ENCODE measurements around the gene YIPF2. TPM values are rescaled to one million over a fixed set of nuclear protein-coding genes. Genes with fewer than 3 reads are reported as not detected.

YIPF2 gene
- total RNA-seq, 2 donors from 2014 or later, result 28.4 to 29.6 TPM

GRCh38 chr19:10907925-10908324, 20.5 kb downstream of the YIPF2 start:
- Mint-ChIP-seq H3K36me3 (ENCODE audit: low read depth) (peaks cover 58% of the 10 kb centered on the region), H3K27ac (no peak overlapping the region), H3K4me3 (no peak overlapping the region), H3K4me1 (no peaks in the 10 kb centered on the region), H3K27me3 (no peaks in the 10 kb centered on the region), H3K9me3 (no peaks in the 10 kb centered on the region)
- no peak for ATAC-seq (replicated peaks)

DNA sequence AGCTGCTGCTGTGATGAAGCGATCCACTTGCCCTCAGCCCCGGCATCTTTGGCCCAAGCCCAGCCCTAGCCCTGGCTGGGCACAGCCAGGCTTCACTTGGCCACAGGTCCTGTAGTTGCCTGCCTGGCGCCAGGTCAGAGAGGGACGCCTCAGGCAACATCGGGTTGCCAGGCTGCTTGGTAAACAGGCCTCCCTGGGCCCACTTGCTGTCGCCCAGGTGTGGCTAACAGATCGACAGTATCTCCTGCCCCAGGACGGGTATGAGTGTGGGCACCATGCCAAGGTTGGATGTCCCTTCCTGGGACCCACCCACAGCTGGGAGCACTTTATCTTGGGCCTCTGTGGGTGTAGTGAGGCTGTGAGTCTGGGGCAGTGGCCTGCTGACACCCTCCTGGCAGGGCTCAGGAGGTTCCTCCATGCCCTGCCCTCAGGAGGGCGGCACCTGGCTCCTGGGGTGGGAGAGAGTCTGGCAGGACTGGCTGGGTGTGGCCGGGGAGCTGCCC, 29.2 kb downstream of the YIPF2 start:
- H3K36me3 Mint-ChIP-seq (ENCODE audit: low read depth), result peaks cover 10% of the 10 kb centered on the region
- H3K4me3 Mint-ChIP-seq, result no peak overlapping the region
- H3K9me3 Mint-ChIP-seq, result no peaks in the 10 kb centered on the region
- H3K4me1 Mint-ChIP-seq, result peaks cover 13% of the 10 kb centered on the region
- H3K27ac Mint-ChIP-seq, result no peak overlapping the region
- no peaks in the 10 kb centered on the region for H3K27me3 Mint-ChIP-seq
- no peak for ATAC-seq (replicated peaks)

DNA sequence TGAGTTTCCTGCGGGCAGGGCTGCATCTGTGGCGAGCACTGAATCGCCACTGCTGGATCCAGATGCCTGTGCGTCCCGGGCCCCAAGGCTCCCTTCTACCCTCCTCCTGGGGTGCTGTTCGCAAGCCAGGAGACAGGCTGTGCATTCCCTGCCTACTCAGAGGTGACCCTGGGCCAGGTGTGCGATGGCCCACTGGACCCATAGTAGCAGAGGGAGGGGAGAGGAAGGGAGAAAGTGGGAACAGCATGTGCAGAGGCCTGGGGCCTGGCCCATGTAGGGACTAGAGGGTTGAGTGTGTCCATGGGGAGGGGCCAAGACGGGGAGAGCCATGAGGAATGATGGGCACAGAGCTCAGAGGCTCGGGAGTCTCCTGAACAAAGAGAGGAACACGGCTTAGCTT, 29.8 kb downstream of the YIPF2 start:
- ATAC-seq (replicated peaks), result no peak
- H3K27me3 Mint-ChIP-seq, result no peaks in the 10 kb centered on the region
- H3K4me1 Mint-ChIP-seq, result peaks cover 13% of the 10 kb centered on the region
- H3K4me3 Mint-ChIP-seq, result no peak overlapping the region
- peaks cover 10% of the 10 kb centered on the region for H3K36me3 Mint-ChIP-seq (ENCODE audit: low read depth)
- H3K9me3 Mint-ChIP-seq, result no peaks in the 10 kb centered on the region
- no peak overlapping the region for H3K27ac Mint-ChIP-seq

DNA sequence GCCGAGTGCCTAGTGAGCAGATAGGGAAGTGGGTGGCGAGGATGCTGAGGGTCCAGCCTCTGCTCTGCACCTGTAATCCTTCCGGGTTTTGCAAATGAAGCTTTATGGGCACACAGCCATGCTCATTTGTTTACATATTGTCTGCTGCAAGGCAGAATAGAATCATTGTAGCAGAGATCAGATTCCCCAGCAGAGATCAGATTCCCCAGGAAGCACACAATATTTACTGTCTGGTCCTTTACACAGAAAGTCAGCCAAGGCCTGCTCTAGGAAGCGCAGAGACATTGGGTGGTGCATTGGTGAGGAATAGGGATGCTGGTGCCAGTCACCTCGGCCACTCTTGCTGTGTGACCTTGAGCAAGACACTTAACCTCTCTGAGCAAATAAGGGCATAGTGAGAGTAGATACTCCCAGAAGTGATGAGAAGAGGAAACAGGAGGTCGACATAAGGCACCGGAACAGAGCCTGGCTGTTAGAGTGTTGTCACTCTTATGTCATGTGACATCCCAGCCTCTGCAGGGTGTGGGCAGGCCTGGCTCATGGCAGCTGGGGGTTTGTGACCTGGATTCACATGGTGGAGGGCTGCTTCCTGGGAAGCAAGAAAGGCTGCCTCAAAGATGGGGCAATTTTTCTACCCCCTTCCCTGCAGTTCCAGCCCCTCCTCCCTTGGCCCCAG, 31.4 kb downstream of the YIPF2 start:
- peak overlapping the region; percentile 78 for H3K27ac Mint-ChIP-seq
- H3K27me3 Mint-ChIP-seq, result no peaks in the 10 kb centered on the region
- peak; percentile 44 for ATAC-seq (replicated peaks)
- H3K9me3 Mint-ChIP-seq, result no peaks in the 10 kb centered on the region
- H3K36me3 Mint-ChIP-seq (ENCODE audit: low read depth), result no peaks in the 10 kb centered on the region
- peaks cover 13% of the 10 kb centered on the region for H3K4me1 Mint-ChIP-seq
- no peak overlapping the region for H3K4me3 Mint-ChIP-seq

DNA sequence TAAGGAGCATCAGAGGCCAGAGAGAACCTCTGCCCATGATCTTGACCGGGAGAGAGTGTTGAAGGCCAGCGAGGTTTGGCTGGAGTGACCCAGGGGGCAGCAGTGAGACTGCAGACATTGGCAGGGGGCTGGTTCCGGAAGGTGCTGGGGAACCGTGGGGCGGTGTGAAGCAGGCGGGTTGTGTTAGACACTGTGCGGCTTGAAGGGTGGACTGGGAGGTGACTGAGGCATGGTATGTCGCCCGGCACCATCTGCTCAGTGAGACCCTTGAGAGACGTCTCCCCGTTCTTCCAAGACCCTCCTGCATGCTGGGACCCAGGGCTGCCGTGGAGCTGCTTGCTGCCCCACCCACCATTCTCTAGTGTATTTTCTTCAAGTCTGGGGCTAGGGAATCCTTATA, 32.5 kb downstream of the YIPF2 start:
- H3K27me3 Mint-ChIP-seq, result no peaks in the 10 kb centered on the region
- peak overlapping the region; percentile 78 for H3K27ac Mint-ChIP-seq
- no peaks in the 10 kb centered on the region for H3K9me3 Mint-ChIP-seq
- H3K4me1 Mint-ChIP-seq, result peaks cover 13% of the 10 kb centered on the region
- H3K4me3 Mint-ChIP-seq, result no peak overlapping the region
- no peak for ATAC-seq (replicated peaks)
- H3K36me3 Mint-ChIP-seq (ENCODE audit: low read depth), result no peaks in the 10 kb centered on the region

- H3K4me3 Mint-ChIP-seq, result no peak overlapping the region
- no peak overlapping the region for H3K27ac Mint-ChIP-seq
- H3K9me3 Mint-ChIP-seq, result no peaks in the 10 kb centered on the region
- peaks cover 13% of the 10 kb centered on the region for H3K4me1 Mint-ChIP-seq
- H3K36me3 Mint-ChIP-seq (ENCODE audit: low read depth), result no peaks in the 10 kb centered on the region
- H3K27me3 Mint-ChIP-seq, result no peaks in the 10 kb centered on the region
- no peak for ATAC-seq (replicated peaks)
Measured at GRCh38 chr19:10895363-10895762, 33.1 kb downstream of the YIPF2 start.

DNA sequence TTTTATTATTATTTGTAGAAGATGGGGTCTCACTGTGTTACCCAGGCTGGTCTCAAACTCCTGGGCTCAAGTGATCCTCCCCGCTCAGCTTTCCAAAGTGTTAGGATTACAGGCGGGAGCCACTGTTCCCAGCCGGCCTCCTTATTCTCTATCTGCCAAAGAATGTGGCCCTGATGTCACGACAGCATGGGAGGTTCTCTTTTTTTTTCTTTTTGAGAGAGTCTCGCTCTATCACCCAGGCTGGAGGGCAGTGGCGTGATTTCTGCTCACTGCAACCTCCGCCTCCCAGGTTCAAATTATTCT, 33.6 kb downstream of the YIPF2 start:
- Mint-ChIP-seq H3K4me3 (no peak overlapping the region), H3K9me3 (no peaks in the 10 kb centered on the region), H3K36me3 (ENCODE audit: low read depth) (no peaks in the 10 kb centered on the region), H3K27ac (no peak overlapping the region), H3K4me1 (peaks cover 9% of the 10 kb centered on the region), H3K27me3 (no peaks in the 10 kb centered on the region)
- no peak for ATAC-seq (replicated peaks)

GRCh38 chr19:10892256-10892655, 36.2 kb downstream of the YIPF2 start:
- ATAC-seq (replicated peaks), result no peak
- no peaks in the 10 kb centered on the region for H3K36me3 Mint-ChIP-seq (ENCODE audit: low read depth)
- H3K9me3 Mint-ChIP-seq, result no peaks in the 10 kb centered on the region
- H3K27ac Mint-ChIP-seq, result no peak overlapping the region
- no peak overlapping the region for H3K4me3 Mint-ChIP-seq
- no peaks in the 10 kb centered on the region for H3K27me3 Mint-ChIP-seq
- peaks cover 9% of the 10 kb centered on the region for H3K4me1 Mint-ChIP-seq

DNA sequence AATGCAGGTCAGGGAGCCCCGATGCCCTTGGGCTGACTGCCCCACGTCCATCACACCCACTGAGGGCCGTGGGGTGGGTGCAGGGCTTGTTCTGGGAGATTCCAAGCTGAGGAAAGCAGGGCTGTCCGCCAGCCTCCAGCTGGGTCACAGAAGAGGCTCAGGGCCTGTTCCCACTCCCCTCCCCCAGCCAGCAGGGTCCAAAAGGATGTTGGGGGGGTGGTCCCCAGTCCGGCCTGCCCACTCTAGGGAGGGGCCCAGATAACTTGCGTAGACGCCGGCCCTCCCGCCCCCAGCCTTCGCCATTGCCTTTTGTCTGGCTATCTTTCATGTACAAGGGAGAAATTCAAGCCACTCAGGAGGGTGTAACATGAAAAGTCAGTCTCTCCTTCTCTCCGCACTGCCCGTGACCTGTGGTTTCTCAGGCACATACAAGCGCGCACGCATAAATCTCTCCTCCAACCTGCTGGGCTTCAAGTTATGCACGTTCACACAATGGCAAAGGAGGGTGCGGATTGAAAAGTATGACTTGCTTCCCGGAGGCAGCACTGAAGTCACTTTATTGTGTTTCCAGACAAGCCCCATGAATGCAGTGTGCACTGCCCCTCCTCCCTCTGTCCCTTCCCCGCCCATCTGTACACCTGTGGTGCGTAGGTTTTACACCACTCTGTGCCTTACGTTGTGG, 36.9 kb downstream of the YIPF2 start:
- no peaks in the 10 kb centered on the region for H3K9me3 Mint-ChIP-seq
- H3K4me1 Mint-ChIP-seq, result peaks cover 3% of the 10 kb centered on the region
- ATAC-seq (replicated peaks), result no peak
- H3K27ac Mint-ChIP-seq, result no peak overlapping the region
- H3K4me3 Mint-ChIP-seq, result no peak overlapping the region
- H3K27me3 Mint-ChIP-seq, result no peaks in the 10 kb centered on the region
- no peaks in the 10 kb centered on the region for H3K36me3 Mint-ChIP-seq (ENCODE audit: low read depth)

GRCh38 chr19:10889880-10890279, 38.6 kb downstream of the YIPF2 start:
- no peaks in the 10 kb centered on the region for H3K9me3 Mint-ChIP-seq

GRCh38 chr19:10888421-10888866, 40.0 kb downstream of the YIPF2 start:
- Mint-ChIP-seq H3K27me3 (no peaks in the 10 kb centered on the region), H3K4me3 (no peak overlapping the region), H3K36me3 (ENCODE audit: low read depth) (no peaks in the 10 kb centered on the region), H3K9me3 (no peaks in the 10 kb centered on the region), H3K27ac (no peak overlapping the region), H3K4me1 (no peaks in the 10 kb centered on the region)
- ATAC-seq (replicated peaks), result no peak

More at GRCh38 chr19:10889880-10890279, 38.6 kb downstream of the YIPF2 start:
- H3K27me3 Mint-ChIP-seq, result no peaks in the 10 kb centered on the region
- no peaks in the 10 kb centered on the region for H3K4me1 Mint-ChIP-seq
- no peak for ATAC-seq (replicated peaks)
- no peaks in the 10 kb centered on the region for H3K36me3 Mint-ChIP-seq (ENCODE audit: low read depth)
- no peak overlapping the region for H3K4me3 Mint-ChIP-seq
- no peak overlapping the region for H3K27ac Mint-ChIP-seq

DNA sequence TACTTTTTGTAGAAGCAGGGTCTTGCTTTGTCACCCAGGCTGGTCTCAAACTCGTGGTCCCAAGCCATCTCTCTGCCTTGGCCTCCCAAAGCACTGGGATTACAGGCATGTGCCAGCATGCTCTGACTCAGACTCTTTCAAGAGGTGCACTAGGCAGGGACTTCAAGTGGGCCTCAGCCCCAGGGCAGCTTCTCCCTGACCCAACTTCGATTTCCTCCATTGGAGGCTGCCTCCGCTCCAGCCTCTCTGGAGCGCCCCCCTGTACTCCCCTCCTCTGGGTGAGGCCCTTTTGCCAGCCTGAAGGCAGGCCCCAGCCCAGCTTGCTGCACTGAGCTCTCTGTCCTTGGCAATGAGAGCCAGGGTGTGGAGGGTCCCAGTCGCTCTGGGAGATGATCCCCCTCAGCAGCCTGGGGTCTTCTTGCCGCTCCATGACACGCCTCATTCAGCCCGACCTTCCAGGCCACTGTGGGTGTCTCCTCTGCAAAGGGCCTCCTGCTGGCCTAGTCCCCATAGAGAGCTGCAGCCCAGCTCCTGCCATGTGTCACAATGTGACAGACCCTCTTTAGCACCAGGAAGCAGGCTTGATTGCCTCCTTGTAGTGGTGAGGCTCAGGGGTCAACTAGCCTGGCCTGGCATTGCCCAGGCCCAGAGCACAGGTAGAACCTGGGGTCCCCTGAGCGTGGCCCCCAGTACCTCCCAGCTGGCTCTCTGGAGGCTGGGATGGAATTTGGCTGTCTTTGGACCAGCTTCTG, 40.6 kb downstream of the YIPF2 start:
- Mint-ChIP-seq H3K27ac (peak overlapping the region; percentile 33), H3K4me3 (no peak overlapping the region), H3K9me3 (no peaks in the 10 kb centered on the region), H3K27me3 (no peaks in the 10 kb centered on the region), H3K36me3 (ENCODE audit: low read depth) (no peaks in the 10 kb centered on the region), H3K4me1 (no peaks in the 10 kb centered on the region)
- no peak for ATAC-seq (replicated peaks)

- H3K4me3 Mint-ChIP-seq, result no peak overlapping the region
- no peak for ATAC-seq (replicated peaks)
- H3K9me3 Mint-ChIP-seq, result no peaks in the 10 kb centered on the region
- H3K27me3 Mint-ChIP-seq, result no peaks in the 10 kb centered on the region
- no peaks in the 10 kb centered on the region for H3K4me1 Mint-ChIP-seq
- H3K36me3 Mint-ChIP-seq (ENCODE audit: low read depth), result no peaks in the 10 kb centered on the region
- H3K27ac Mint-ChIP-seq, result no peak overlapping the region
Measured at GRCh38 chr19:10885201-10886169, 43.0 kb downstream of the YIPF2 start.

DNA sequence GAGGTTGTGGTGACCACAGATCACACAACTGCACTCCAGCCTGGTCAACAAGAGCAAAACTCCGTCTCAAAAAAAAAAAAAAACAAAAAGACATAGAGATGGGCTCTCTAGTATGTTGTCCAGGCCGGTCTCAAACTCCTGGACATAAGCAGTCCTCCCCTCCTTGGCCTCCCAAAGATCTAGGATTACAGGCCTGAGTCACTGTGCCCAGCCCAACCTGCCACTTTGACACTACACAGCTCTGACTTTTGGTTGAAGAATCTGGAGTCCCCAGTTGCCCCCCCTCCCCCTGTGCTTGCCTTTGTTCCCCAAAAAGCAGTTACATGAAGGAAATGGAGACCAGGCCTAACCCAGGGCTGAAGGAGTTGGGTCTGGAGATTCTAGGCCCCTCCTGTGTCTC, 44.2 kb downstream of the YIPF2 start:
- H3K4me1 Mint-ChIP-seq, result peaks cover 2% of the 10 kb centered on the region
- H3K36me3 Mint-ChIP-seq (ENCODE audit: low read depth), result no peaks in the 10 kb centered on the region
- H3K27me3 Mint-ChIP-seq, result no peaks in the 10 kb centered on the region
- no peak for ATAC-seq (replicated peaks)
- H3K27ac Mint-ChIP-seq, result no peak overlapping the region
- H3K9me3 Mint-ChIP-seq, result no peaks in the 10 kb centered on the region
- H3K4me3 Mint-ChIP-seq, result no peak overlapping the region

All from activated T-helper 17 cell treated with anti-CD3 and anti-CD28 coated beads, Interleukin-2, amount 50 U/mL, for 72 hours (primary cell).